Activated CD4-positive, alpha-beta memory T cell treated with anti-CD3 and anti-CD28 coated beads for 36 hours (primary cell): ENCODE data around the gene NDUFV3. TPM values are rescaled to one million over a fixed set of nuclear protein-coding genes. Genes with fewer than 3 reads are reported as not detected.
A peak's percentile ranks its signal among the peaks of the same experiment; 100 is the strongest.
"Not testable (repeated sequence)": the region's sequence is repeated elsewhere in the genome, so short reads cannot be mapped to it uniquely, and the experiment has no call there.

Experiments used
- CTCF ChIA-PET: fragments of 350-600 bp; sonication (Branson Sonifier 250); formaldehyde crosslinking; loops from one replicate; lab custom pipeline; 2021; ENCODE audit warnings: antibody characterized with exemption, inconsistent platforms; lab: Charles Lee
- POLR2A ChIA-PET: fragments of 350-600 bp; sonication (Branson Sonifier 250); formaldehyde crosslinking; loops from one replicate; lab custom pipeline; 2021; ENCODE audit warnings: antibody characterized with exemption; lab: Charles Lee
- DNase-seq: peaks from one replicate; pipeline ENCODE4 v3.0.0-alpha.2; 2020
- H3K27ac Mint-ChIP-seq: one replicate; pipeline ENCODE4 v1.8.0; 2021; ENCODE audit warnings: mixed read lengths
- H3K27me3 Mint-ChIP-seq: one replicate; pipeline ENCODE4 v1.8.0; 2021; ENCODE audit warnings: mixed read lengths
- H3K36me3 Mint-ChIP-seq: one replicate; pipeline ENCODE4 v1.8.0; 2021; ENCODE audit warnings: mixed read lengths
- H3K4me1 Mint-ChIP-seq: one replicate; pipeline ENCODE4 v1.8.0; 2021; ENCODE audit warnings: low read depth, mixed read lengths
- H3K4me3 Mint-ChIP-seq: one replicate; pipeline ENCODE4 v1.8.0; 2021; ENCODE audit warnings: mild to moderate bottlenecking, mixed read lengths
- H3K9me3 Mint-ChIP-seq: one replicate; pipeline ENCODE4 v1.8.0; 2021; ENCODE audit warnings: mixed read lengths
- intact Hi-C: fragments of 100-400 bp; cut with micrococcal nuclease; formaldehyde crosslinking; loops from one replicate; pipeline ENCODE4 v1.15.1; 2023
- total RNA-seq, 2 experiments: library from RNA; stranded (reverse); gene quantifications; one replicate each; pipeline ENCODE4 v1.2.3, GENCODE V29; 2021

The NDUFV3 gene
- total RNA-seq, result 10 to 100 TPM; 16.1 to 17.3 TPM

- POLR2A ChIA-PET, result interaction anchor here (1.1 to 3.0 kb wide), 3 partner anchors 13 to 278 kb away, joined by 3 to 25 read pairs (median 9); partner anchors contain the start of genes PKNOX1 and WDR4
- CTCF ChIA-PET, result interaction anchor here (0.9 to 1.6 kb wide), 3 partner anchors 11 to 300 kb away, joined by 3 to 5 read pairs (median 4); no protein-coding TSS in a partner anchor
Observed at GRCh38 chr21:42892931-42893755, at the start of gene NDUFV3. Gene NDUFV3, plus strand, starts transcription at chr21:42893309. Its CDS starts 25 bp downstream, at chr21:42893334.

GRCh38 chr21:42844411-42845113 lies 48.5 kb upstream of the NDUFV3 start:
- ChIA-PET CTCF (interaction anchor here (2.6 kb wide), 1 partner anchor 252 kb away, joined by 8 read pairs; no protein-coding TSS in a partner anchor), POLR2A (no interaction called here)
- Mint-ChIP-seq H3K36me3 (peaks cover 50% of the 10 kb centered on the region), H3K9me3 (no peaks in the 10 kb centered on the region), H3K27me3 (no peaks in the 10 kb centered on the region), H3K4me1 (peaks cover 6% of the 10 kb centered on the region), H3K27ac (no peak overlapping the region), H3K4me3 (no peak overlapping the region)
- no peak for DNase-seq
- intact Hi-C loops, result no loop called here

More at GRCh38 chr21:42892931-42893755, at the start of gene NDUFV3:
- Mint-ChIP-seq H3K27ac (peak within 1 kb of the TSS; percentile 89), H3K9me3 (no peaks in the 10 kb centered on the region), H3K27me3 (no peaks in the 10 kb centered on the region), H3K4me1 (peaks cover 13% of the 10 kb centered on the region), H3K36me3 (peaks cover 10% of the 10 kb centered on the region), H3K4me3 (peak within 1 kb of the TSS; percentile 87)
- DNase-seq, result peak; percentile 100
- intact Hi-C loops, result loop anchor here (1.0 to 10.0 kb wide), 4 partner anchors 14 to 892 kb away; partner anchors contain the start of genes PKNOX1, RRP1 and WDR4

- peaks cover 58% of the 10 kb centered on the region for H3K36me3 Mint-ChIP-seq
Observed at GRCh38 chr21:42845296-42845965, 47.7 kb upstream of the NDUFV3 start.

GRCh38 chr21:42846221-42846620 lies 46.9 kb upstream of the NDUFV3 start:
- H3K27me3 Mint-ChIP-seq, result no peaks in the 10 kb centered on the region
- CTCF ChIA-PET, result no interaction called here
- no peak overlapping the region for H3K27ac Mint-ChIP-seq
- intact Hi-C loops, result no loop called here
- no peaks in the 10 kb centered on the region for H3K9me3 Mint-ChIP-seq
- no peak for DNase-seq
- H3K4me1 Mint-ChIP-seq, result peaks cover 7% of the 10 kb centered on the region
- H3K4me3 Mint-ChIP-seq, result no peak overlapping the region
- POLR2A ChIA-PET, result no interaction called here
- H3K36me3 Mint-ChIP-seq, result peaks cover 65% of the 10 kb centered on the region

More at GRCh38 chr21:42845296-42845965, 47.7 kb upstream of the NDUFV3 start:
- no peaks in the 10 kb centered on the region for H3K27me3 Mint-ChIP-seq
- H3K4me3 Mint-ChIP-seq, result no peak overlapping the region
- CTCF ChIA-PET, result no interaction called here
- intact Hi-C loops, result no loop called here
- H3K27ac Mint-ChIP-seq, result no peak overlapping the region
- POLR2A ChIA-PET, result no interaction called here
- H3K9me3 Mint-ChIP-seq, result no peaks in the 10 kb centered on the region
- DNase-seq, result no peak
- H3K4me1 Mint-ChIP-seq, result peaks cover 7% of the 10 kb centered on the region

GRCh38 chr21:42847051-42847707 lies 45.9 kb upstream of the NDUFV3 start:
- H3K9me3 Mint-ChIP-seq, result no peaks in the 10 kb centered on the region
- H3K4me3 Mint-ChIP-seq, result no peak overlapping the region
- DNase-seq, result no peak
- peaks cover 66% of the 10 kb centered on the region for H3K36me3 Mint-ChIP-seq
- intact Hi-C loops, result no loop called here
- ChIA-PET POLR2A (no interaction called here), CTCF (no interaction called here)
- no peak overlapping the region for H3K27ac Mint-ChIP-seq
- peaks cover 7% of the 10 kb centered on the region for H3K4me1 Mint-ChIP-seq
- no peaks in the 10 kb centered on the region for H3K27me3 Mint-ChIP-seq

- CTCF ChIA-PET, result no interaction called here
- intact Hi-C loops, result no loop called here
- H3K27me3 Mint-ChIP-seq, result no peaks in the 10 kb centered on the region
Observed at GRCh38 chr21:42847726-42848125, 45.4 kb upstream of the NDUFV3 start.

GRCh38 chr21:42848144-42848931 lies 44.8 kb upstream of the NDUFV3 start:
- intact Hi-C loops, H3K4me3 Mint-ChIP-seq, POLR2A ChIA-PET, DNase-seq, CTCF ChIA-PET, H3K27ac Mint-ChIP-seq, H3K4me1 Mint-ChIP-seq, H3K9me3 Mint-ChIP-seq, H3K27me3 Mint-ChIP-seq: not testable (repeated sequence)
- peaks cover 64% of the 10 kb centered on the region for H3K36me3 Mint-ChIP-seq

More at GRCh38 chr21:42847726-42848125, 45.4 kb upstream of the NDUFV3 start:
- POLR2A ChIA-PET, result no interaction called here
- Mint-ChIP-seq H3K27ac (no peak overlapping the region), H3K4me1 (peaks cover 7% of the 10 kb centered on the region), H3K9me3 (no peaks in the 10 kb centered on the region), H3K4me3 (no peak overlapping the region), H3K36me3 (peaks cover 67% of the 10 kb centered on the region)
- no peak for DNase-seq

GRCh38 chr21:42848932-42849758 lies 44.0 kb upstream of the NDUFV3 start:
- Mint-ChIP-seq H3K27ac (no peak overlapping the region), H3K4me1 (peaks cover 5% of the 10 kb centered on the region), H3K36me3 (peaks cover 63% of the 10 kb centered on the region), H3K9me3 (no peaks in the 10 kb centered on the region), H3K27me3 (no peaks in the 10 kb centered on the region), H3K4me3 (no peak overlapping the region)
- no peak for DNase-seq
- ChIA-PET CTCF (no interaction called here), POLR2A (no interaction called here)
- intact Hi-C loops, result no loop called here

GRCh38 chr21:42849759-42850412 lies 43.2 kb upstream of the NDUFV3 start:
- no peak overlapping the region for H3K27ac Mint-ChIP-seq

GRCh38 chr21:42850463-42850862 lies 42.6 kb upstream of the NDUFV3 start:
- Mint-ChIP-seq H3K4me1 (peaks cover 5% of the 10 kb centered on the region), H3K4me3 (no peak overlapping the region), H3K36me3 (peaks cover 57% of the 10 kb centered on the region), H3K9me3 (no peaks in the 10 kb centered on the region), H3K27ac (peak overlapping the region; percentile 42), H3K27me3 (no peaks in the 10 kb centered on the region)
- CTCF ChIA-PET, result no interaction called here
- POLR2A ChIA-PET, result no interaction called here
- DNase-seq, result no peak
- intact Hi-C loops, result no loop called here

More at GRCh38 chr21:42849759-42850412, 43.2 kb upstream of the NDUFV3 start:
- intact Hi-C loops, result no loop called here
- Mint-ChIP-seq H3K4me3 (no peak overlapping the region), H3K27me3 (no peaks in the 10 kb centered on the region), H3K9me3 (no peaks in the 10 kb centered on the region), H3K4me1 (peaks cover 5% of the 10 kb centered on the region), H3K36me3 (peaks cover 59% of the 10 kb centered on the region)
- CTCF ChIA-PET, result no interaction called here
- no peak for DNase-seq
- POLR2A ChIA-PET, result no interaction called here
